22Rv1 (cell line): ENCODE measurements around the gene CFC1.
"Not testable (repeated sequence)": the region's sequence is repeated elsewhere in the genome, so short reads cannot be mapped to it uniquely, and the experiment has no call there.

Experiments used
- H3K27ac ChIP-seq: fragments of 450-650 bp; 2 replicates; pipeline ENCODE4 v1.5.1; 2017

The CFC1 gene

DNA sequence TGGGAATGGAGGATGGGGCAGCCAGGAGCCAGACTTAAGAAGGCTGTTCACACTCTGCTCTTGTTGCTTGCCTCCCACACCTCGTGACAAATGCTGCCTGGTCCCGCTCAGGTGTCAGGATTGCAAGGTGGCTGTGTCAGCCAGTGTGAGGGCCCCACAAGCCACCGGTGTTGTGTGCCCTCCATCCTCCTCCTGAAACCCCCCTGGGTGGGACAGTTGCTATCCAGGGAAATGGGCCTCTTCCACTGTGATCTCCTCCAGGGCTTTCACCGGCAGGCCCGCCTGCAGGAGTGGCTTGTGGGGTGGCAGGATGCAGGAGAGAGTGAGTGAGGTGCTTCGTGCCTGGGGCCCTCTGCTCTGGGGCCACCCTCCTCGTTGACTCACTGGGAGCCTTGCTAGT is 16.4 kb downstream of the CFC1 start:
- not testable (repeated sequence) for H3K27ac ChIP-seq

DNA sequence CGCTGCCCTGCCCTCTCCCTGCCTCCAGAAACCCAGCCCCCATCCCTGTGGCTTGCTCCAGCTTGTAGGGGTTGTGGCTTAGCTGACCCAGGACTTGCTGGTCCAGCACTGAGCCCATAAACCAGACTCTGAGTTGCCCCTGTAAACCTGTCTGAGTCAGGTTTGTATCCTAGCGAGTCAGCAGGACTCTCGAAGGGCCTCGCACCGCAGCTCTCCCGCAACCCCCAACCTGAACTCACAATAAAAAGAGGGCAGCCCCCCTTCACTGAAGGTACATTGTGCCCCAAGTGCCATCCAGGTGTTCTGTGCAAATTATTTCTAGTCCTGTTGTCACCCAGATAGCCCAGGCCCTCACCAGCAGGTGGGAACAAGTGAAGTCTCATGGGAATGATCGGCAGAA is 17.9 kb downstream of the CFC1 start:
- H3K27ac ChIP-seq, result not testable (repeated sequence)

- H3K27ac ChIP-seq, result not testable (repeated sequence)
Measured at GRCh38 chr2:130579121-130579520, 20.3 kb downstream of the CFC1 start.

DNA sequence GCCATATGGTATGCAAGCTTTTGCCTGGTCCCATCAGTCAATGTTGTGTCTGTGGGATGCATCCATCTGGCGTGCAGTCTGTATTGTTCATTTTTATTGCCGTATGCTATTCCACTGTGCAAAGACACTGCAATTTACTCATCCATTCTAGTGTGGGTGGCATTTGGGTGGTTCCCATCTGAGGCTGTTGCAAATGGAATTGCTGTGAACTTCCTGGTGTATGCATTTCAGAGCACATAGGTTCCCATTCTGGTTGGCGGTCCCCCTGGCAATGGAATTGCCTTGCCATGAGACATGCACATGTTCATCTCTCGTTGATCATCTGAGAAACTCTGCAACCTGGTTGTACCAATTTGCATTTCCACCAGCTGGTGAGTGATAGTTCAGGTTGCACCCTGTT is 21.8 kb downstream of the CFC1 start:
- H3K27ac ChIP-seq, result not testable (repeated sequence)

GRCh38 chr2:130576209-130576784 is 23.1 kb downstream of the CFC1 start:
- not testable (repeated sequence) for H3K27ac ChIP-seq

GRCh38 chr2:130574230-130574629 is 25.1 kb downstream of the CFC1 start:
- H3K27ac ChIP-seq, result not testable (repeated sequence)

DNA sequence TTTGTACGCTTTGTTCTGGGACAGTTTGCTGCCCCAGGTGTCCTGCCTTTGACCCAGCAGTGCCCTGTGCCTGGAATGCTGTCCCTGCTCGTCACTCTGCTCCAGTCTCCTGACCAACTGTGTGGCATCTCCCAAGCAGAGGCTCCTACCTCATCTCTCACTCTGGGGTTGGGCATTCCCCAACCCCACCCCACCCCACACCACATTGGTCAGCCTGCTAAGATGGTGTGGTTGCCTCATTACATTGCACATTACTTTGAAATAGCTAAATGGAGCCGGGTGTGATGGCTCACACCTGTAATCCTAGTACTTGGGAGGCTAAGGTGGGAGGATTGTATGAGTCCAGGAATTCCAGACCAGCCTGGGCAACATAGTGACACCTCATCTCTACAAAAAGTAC is 27.4 kb downstream of the CFC1 start:
- H3K27ac ChIP-seq, result not testable (repeated sequence)

DNA sequence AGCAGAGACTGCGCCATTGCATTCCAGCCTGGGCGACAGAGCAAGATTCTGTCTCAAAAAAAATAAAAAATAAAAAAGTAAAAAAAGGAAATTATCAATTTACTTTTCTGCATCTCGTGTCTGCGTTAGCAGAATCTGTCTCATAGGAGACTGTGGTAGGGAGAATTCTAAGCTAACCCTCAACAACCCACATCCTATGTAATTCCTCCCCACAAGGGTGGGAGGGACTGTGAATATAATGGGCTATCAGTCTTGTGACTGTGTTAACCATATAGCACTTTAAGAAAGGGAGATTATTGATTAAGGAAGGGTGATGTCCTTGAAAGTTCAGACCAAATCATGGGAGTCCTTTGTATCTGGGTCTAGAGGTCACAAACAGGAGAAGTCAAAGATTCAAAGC is 33.2 kb downstream of the CFC1 start:
- H3K27ac ChIP-seq, result not testable (repeated sequence)

DNA sequence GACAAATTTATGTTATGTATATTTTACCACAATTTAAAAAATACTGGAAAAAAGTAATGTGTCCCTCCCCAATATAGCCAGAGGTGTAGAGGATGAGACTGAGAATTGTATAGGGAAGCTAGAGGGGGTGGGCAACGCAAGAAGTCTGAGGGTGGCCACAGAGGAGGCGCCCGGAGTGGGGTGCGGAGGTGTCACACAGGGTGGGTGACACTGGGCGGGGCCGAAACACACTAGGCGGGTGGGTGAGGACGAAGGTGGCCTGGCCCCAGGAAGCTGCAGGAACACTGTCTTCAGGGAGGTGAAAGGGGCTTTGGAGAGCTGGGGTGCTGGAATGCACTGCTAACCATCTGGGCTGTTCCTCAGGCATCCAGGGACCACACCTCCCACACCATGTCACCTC is 42.9 kb downstream of the CFC1 start:
- H3K27ac ChIP-seq, result not testable (repeated sequence)

DNA sequence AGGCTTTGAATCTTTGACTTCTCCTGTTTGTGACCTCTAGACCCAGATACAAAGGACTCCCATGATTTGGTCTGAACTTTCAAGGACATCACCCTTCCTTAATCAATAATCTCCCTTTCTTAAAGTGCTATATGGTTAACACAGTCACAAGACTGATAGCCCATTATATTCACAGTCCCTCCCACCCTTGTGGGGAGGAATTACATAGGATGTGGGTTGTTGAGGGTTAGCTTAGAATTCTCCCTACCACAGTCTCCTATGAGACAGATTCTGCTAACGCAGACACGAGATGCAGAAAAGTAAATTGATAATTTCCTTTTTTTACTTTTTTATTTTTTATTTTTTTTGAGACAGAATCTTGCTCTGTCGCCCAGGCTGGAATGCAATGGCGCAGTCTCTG is 45.2 kb downstream of the CFC1 start:
- not testable (repeated sequence) for H3K27ac ChIP-seq

DNA sequence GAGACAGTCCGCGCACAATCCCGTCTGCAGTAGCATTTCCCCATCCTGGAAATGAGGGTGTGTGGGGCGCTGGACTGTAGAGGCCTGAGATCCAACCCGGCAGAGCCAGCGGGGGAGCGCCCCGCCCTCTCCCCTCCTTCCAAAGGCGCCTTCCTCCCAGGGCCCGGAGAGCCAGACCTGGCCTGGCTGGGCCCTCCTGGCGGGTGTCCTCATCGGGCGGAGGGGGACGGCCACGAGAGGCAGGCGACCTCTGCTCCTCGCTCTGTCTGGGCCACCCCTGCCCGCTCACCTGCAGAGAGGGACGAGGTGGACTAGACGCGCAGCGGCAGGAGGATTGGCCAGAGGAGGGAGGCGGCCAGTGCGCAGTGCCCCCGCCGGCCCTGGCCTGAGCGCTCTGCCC is 49.9 kb downstream of the CFC1 start:
- H3K27ac ChIP-seq, result not testable (repeated sequence)

- not testable (repeated sequence) for H3K27ac ChIP-seq
Measured at GRCh38 chr2:130548418-130548817, 51.0 kb downstream of the CFC1 start.

- H3K27ac ChIP-seq, result not testable (repeated sequence)
Measured at GRCh38 chr2:130544978-130545377, 54.4 kb downstream of the CFC1 start.

DNA sequence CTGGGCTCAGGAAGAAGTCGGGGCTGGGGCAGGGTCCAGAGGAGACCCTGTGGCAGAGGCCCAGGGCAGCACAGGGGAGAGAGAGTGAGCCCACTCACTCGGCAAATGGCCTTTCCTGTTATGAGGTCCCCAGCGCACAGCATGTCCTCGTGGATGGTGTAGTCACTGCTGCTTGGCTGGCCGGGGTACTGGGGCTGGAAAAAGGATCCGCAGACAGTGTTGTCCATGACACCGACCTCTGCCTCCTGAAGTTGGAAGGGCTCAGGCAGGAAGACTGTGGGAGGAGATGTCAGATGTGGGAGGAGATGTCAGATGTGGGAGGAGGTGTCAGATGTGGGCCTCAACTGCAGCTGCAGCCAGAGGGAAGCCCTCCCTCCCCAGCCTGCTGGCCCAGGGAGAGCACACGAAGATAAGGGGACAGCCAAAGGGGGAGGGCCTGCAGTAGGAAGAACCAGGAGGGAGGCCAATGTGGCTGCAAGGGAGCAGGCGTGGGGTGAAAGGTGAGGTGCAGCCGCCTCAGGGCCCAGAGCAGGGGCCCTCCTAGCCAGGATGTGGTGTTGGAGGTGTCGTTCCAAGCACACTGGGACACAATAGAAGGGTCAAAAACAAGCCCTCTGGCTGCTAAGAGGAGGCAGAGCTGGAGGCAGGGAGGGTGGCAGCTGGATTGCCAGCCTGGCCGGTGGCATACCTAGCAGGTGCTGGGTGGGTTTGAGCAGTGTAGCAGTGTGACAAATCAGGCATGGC is 55.4 kb downstream of the CFC1 start:
- H3K27ac ChIP-seq, result not testable (repeated sequence)

- not testable (repeated sequence) for H3K27ac ChIP-seq
Measured at GRCh38 chr2:130542789-130543188, 56.6 kb downstream of the CFC1 start.
